Smooth muscle cell (in vitro differentiated cells): ENCODE data around the gene DNAH6. TPM values are rescaled to one million over a fixed set of nuclear protein-coding genes. Genes with fewer than 3 reads are reported as not detected.

ENCODE experiments used
- DNase-seq: peaks from one replicate; lab custom pipeline; 2025; ENCODE audit not compliant: unreplicated experiment; lab: John Stamatoyannopoulos, UW
- H2AFZ ChIP-seq: fragments of 200-600 bp; sonication (generic); 2 replicates; pipeline ENCODE4 v1.6.0; 2016; ENCODE audit warnings: antibody characterized with exemption, low read depth, mild to moderate bottlenecking
- H3F3A ChIP-seq: fragments of 200-600 bp; sonication (generic); 2 replicates; pipeline ENCODE4 v1.6.0; 2017; ENCODE audit warnings: antibody characterized with exemption, low read depth
- H3K27ac ChIP-seq: fragments of 200-600 bp; sonication (generic); 2 replicates; pipeline ENCODE4 v1.5.1; 2016; ENCODE audit warnings: low read depth, mild to moderate bottlenecking
- H3K27me3 ChIP-seq: fragments of 200-600 bp; sonication (generic); 2 replicates; pipeline ENCODE4 v1.6.1; 2016; ENCODE audit warnings: low read depth, mild to moderate bottlenecking
- H3K36me3 ChIP-seq: fragments of 200-600 bp; sonication (generic); 2 replicates; pipeline ENCODE4 v1.5.1; 2016; ENCODE audit warnings: low read depth
- H3K4me1 ChIP-seq: fragments of 200-600 bp; sonication (generic); 2 replicates; pipeline ENCODE4 v1.5.1; 2016; ENCODE audit warnings: low read depth
- H3K4me2 ChIP-seq: fragments of 200-600 bp; sonication (generic); 2 replicates; pipeline ENCODE4 v1.6.0; 2016; ENCODE audit warnings: mild to moderate bottlenecking
- H3K4me3 ChIP-seq: fragments of 200-600 bp; sonication (generic); 2 replicates; pipeline ENCODE4 v1.5.1; 2016; ENCODE audit warnings: mild to moderate bottlenecking
- H3K79me2 ChIP-seq: fragments of 200-600 bp; sonication (generic); 2 replicates; pipeline ENCODE4 v1.6.0; 2016; ENCODE audit warnings: low read depth, mild to moderate bottlenecking
- H3K9ac ChIP-seq: fragments of 200-600 bp; sonication (generic); 2 replicates; pipeline ENCODE4 v1.6.0; 2016; ENCODE audit warnings: low read depth
- H3K9me3 ChIP-seq: fragments of 200-600 bp; sonication (generic); replicated peaks from 2 replicates; pipeline ENCODE4 v1.5.1; 2016; ENCODE audit warnings: low read depth
- H4K20me1 ChIP-seq: fragments of 200-600 bp; sonication (generic); 2 replicates; pipeline ENCODE4 v1.6.0; 2016; ENCODE audit warnings: low read depth
- CTCF ChIP-seq: fragments of 200-600 bp; sonication (generic); IDR thresholded peaks from 2 replicates; pipeline ENCODE4 v1.5.1; 2017; ENCODE audit warnings: borderline replicate concordance, mild to moderate bottlenecking, antibody characterized with exemption; ENCODE audit not compliant: insufficient read depth, poor library complexity, severe bottlenecking
- WGBS: methylation state at CpG from one replicate; pipeline ENCODE4 v1.1.7; 2016; ENCODE audit warnings: low lambda C conversion rate; 5-methylcytosine and 5-hydroxymethylcytosine counted together
- polyA plus RNA-seq: library from polyadenylated mRNA; unstranded; fragments of >200 nt; fragmentation: Nextera tagmentation; extraction: Ambion mirVana; gene quantifications from 2 replicates; pipeline ENCODE4 v1.2.1, GENCODE V29; 2016
- total RNA-seq: library from RNA; depleted of rRNA; stranded (reverse); fragments of >200 nt; gene quantifications from 2 replicates; pipeline ENCODE4 v1.2.3, GENCODE V29; 2014

DNAH6 gene
- total and polyA plus RNA-seq, 2 experiments from 2014 or later = 0.27 to 0.96 TPM

DNA sequence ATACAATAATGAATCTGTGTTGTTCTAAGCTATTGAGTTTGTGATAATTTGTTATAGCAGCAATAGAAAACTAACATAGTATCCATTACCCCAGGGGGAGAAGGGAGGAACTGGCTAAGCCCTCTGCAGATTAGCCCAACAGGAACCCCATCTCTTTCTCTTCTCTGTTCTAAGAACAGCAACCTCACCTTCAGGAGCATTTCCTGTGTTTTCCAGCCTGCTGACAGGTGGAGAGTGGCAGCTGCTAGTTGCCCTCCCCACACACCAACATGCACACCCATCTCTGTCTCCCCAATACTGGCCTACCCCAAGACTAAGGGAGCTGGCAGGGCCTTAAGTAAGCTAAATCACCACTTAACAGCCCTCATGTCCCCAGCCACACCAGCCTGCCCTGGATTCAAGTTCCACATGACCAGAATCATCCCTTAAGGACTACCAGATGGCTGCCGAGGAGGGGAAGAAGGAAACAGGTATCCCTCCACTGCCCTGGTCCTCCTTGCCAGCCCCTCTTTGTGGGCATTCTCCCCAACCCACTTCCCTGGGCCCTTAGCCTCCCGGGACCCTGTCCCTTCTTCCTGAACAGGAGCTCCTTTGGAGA is 311.8 kb downstream of the DNAH6 start:
- Histone ChIP-seq H3K9ac (no peak overlapping the region), H4K20me1 (no peaks in the 10 kb centered on the region), H2AFZ (no peak overlapping the region), H3K27me3 (no peaks in the 10 kb centered on the region), H3K27ac (no peak overlapping the region), H3F3A (no peaks in the 10 kb centered on the region), H3K4me3 (no peak overlapping the region), H3K9me3 (no peaks in the 10 kb centered on the region), H3K36me3 (no peaks in the 10 kb centered on the region), H3K4me1 (no peaks in the 10 kb centered on the region), H3K4me2 (no peak overlapping the region), H3K79me2 (no peaks in the 10 kb centered on the region)
- DNase-seq = no peak
- TF ChIP-seq CTCF = no peak
- WGBS = 93% methylated on average over 2 of the region's 2 CpGs

- H3K4me1 ChIP-seq = no peaks in the 10 kb centered on the region
- H3K4me3 ChIP-seq = no peak overlapping the region
- no peak for TF ChIP-seq CTCF
- DNase-seq = no peak
- no peak overlapping the region for H2AFZ ChIP-seq
- no peaks in the 10 kb centered on the region for H4K20me1 ChIP-seq
- H3K36me3 ChIP-seq = no peaks in the 10 kb centered on the region
- H3K9me3 ChIP-seq = no peaks in the 10 kb centered on the region
- no peak overlapping the region for H3K9ac ChIP-seq
- no peak overlapping the region for H3K4me2 ChIP-seq
- no peak overlapping the region for H3K27ac ChIP-seq
- 100% methylated on average over 2 of the region's 2 CpGs for WGBS
- no peaks in the 10 kb centered on the region for H3F3A ChIP-seq
- H3K79me2 ChIP-seq = no peaks in the 10 kb centered on the region
- no peaks in the 10 kb centered on the region for H3K27me3 ChIP-seq
These were observed 313.4 kb downstream of the DNAH6 start for GRCh38 chr2:84829693-84830092.

GRCh38 chr2:84830095-84830494 is 313.8 kb downstream of the DNAH6 start:
- Histone ChIP-seq H3K4me2 (no peak overlapping the region), H3K9ac (no peak overlapping the region), H3F3A (no peaks in the 10 kb centered on the region), H4K20me1 (no peaks in the 10 kb centered on the region), H3K79me2 (no peaks in the 10 kb centered on the region), H3K36me3 (no peaks in the 10 kb centered on the region), H3K27ac (no peak overlapping the region), H3K4me3 (no peak overlapping the region), H3K4me1 (no peaks in the 10 kb centered on the region), H2AFZ (no peak overlapping the region), H3K27me3 (no peaks in the 10 kb centered on the region), H3K9me3 (no peaks in the 10 kb centered on the region)
- no peak for DNase-seq
- WGBS = 63% methylated on average over 10 of the region's 11 CpGs
- no peak for TF ChIP-seq CTCF
